Neural cell (in vitro differentiated cells): ENCODE measurements around the gene DNAJC11. TPM values are rescaled to one million over a fixed set of nuclear protein-coding genes. Genes with fewer than 3 reads are reported as not detected.

ENCODE experiments used
- H2AFZ ChIP-seq: fragments of 200-600, 300-800 bp; sonication (generic), shearing (Covaris generic); 2 replicates; pipeline ENCODE4 v1.6.0; 2014; ENCODE audit warnings: low read depth, mild to moderate bottlenecking, antibody characterized with exemption, low read length, moderate library complexity
- H3F3A ChIP-seq: fragments of 200-600 bp; shearing (Covaris generic); 2 replicates; pipeline ENCODE4 v1.6.1; 2016; ENCODE audit warnings: mild to moderate bottlenecking, moderate library complexity, mixed read lengths, antibody characterized with exemption, low read length; ENCODE audit not compliant: insufficient read depth, poor library complexity, severe bottlenecking
- H3K27ac ChIP-seq: fragments of 200-600, 300-800 bp; sonication (generic), shearing (Covaris generic); 2 replicates; pipeline ENCODE4 v1.5.1; 2014; ENCODE audit warnings: mild to moderate bottlenecking, low read length, moderate library complexity
- H3K27me3 ChIP-seq: fragments of 300-800, 200-600 bp; sonication (generic), shearing (Covaris generic); 2 replicates; pipeline ENCODE4 v1.6.0; 2014; ENCODE audit warnings: mild to moderate bottlenecking, low read depth, low read length, moderate library complexity; ENCODE audit not compliant: insufficient read depth
- H3K36me3 ChIP-seq: fragments of 300-800, 200-600 bp; sonication (generic), shearing (Covaris generic); 2 replicates; pipeline ENCODE4 v1.5.1; 2014; ENCODE audit warnings: mild to moderate bottlenecking, antibody characterized with exemption, low read length, moderate library complexity; ENCODE audit not compliant: insufficient read depth
- H3K4me2 ChIP-seq: fragments of 300-800, 200-600 bp; sonication (generic), shearing (Covaris generic); 2 replicates; pipeline ENCODE4 v1.6.0; 2014; ENCODE audit warnings: mild to moderate bottlenecking, low read length
- H3K4me3 ChIP-seq: fragments of 300-800, 200-600 bp; sonication (generic), shearing (Covaris generic); 2 replicates; pipeline ENCODE4 v1.5.1; 2014; ENCODE audit warnings: mild to moderate bottlenecking, low read length, moderate library complexity
- H3K79me2 ChIP-seq: fragments of 200-600 bp; shearing (Covaris generic); replicated peaks from 2 replicates; pipeline ENCODE4 v1.6.0; 2014; ENCODE audit warnings: mild to moderate bottlenecking, low read length, moderate library complexity; ENCODE audit not compliant: insufficient read depth
- H3K9ac ChIP-seq: fragments of 300-800, 200-600 bp; sonication (generic), shearing (Covaris generic); 2 replicates; pipeline ENCODE4 v1.6.1; 2016; ENCODE audit warnings: mild to moderate bottlenecking, low read length, mixed read lengths
- H3K9me2 ChIP-seq: fragments of 200-600 bp; shearing (Covaris generic); 2 replicates; pipeline ENCODE4 v1.6.1; 2016; ENCODE audit warnings: mild to moderate bottlenecking, low read length, mixed read lengths; ENCODE audit not compliant: insufficient read depth
- H3K9me3 ChIP-seq: fragments of 200-600, 300-800 bp; sonication (generic), shearing (Covaris generic); 2 replicates; pipeline ENCODE4 v1.6.1; 2016; ENCODE audit warnings: mild to moderate bottlenecking, mixed run types, low read length, moderate library complexity, mixed read lengths
- H4K20me1 ChIP-seq: fragments of 200-600 bp; shearing (Covaris generic); 2 replicates; pipeline ENCODE4 v1.6.1; 2016; ENCODE audit warnings: mild to moderate bottlenecking, mixed run types; ENCODE audit not compliant: insufficient read depth
- CTCF ChIP-seq: fragments of 450-650 bp; IDR thresholded peaks from 2 replicates; pipeline ENCODE4 v1.5.1; 2014; ENCODE audit warnings: antibody characterized with exemption, mild to moderate bottlenecking, moderate library complexity; ENCODE audit not compliant: poor library complexity, severe bottlenecking
- EP300 ChIP-seq: fragments of 450-650 bp; conservative IDR thresholded peaks from 2 replicates; pipeline ENCODE4 v1.6.1; 2014; ENCODE audit warnings: antibody characterized with exemption, mild to moderate bottlenecking, moderate library complexity; ENCODE audit not compliant: poor library complexity, severe bottlenecking
- EZH2 ChIP-seq: fragments of 200-600, 300-800 bp; shearing (Covaris generic), sonication (generic); IDR thresholded peaks from 2 replicates; pipeline ENCODE4 v1.6.1; 2014; ENCODE audit warnings: antibody characterized with exemption, low read length, borderline replicate concordance, mild to moderate bottlenecking; ENCODE audit not compliant: insufficient read depth, poor library complexity, severe bottlenecking
- MXI1 ChIP-seq: fragments of 450-650 bp; conservative IDR thresholded peaks from 2 replicates; pipeline ENCODE4 v1.6.1; 2014; ENCODE audit warnings: antibody characterized with exemption, mild to moderate bottlenecking; ENCODE audit not compliant: poor library complexity, severe bottlenecking
- POLR2AphosphoS5 ChIP-seq: IDR thresholded peaks from 2 replicates; pipeline ENCODE4 v1.6.1; 2012
- RAD21 ChIP-seq: fragments of 450-650 bp; conservative IDR thresholded peaks from 2 replicates; pipeline ENCODE4 v1.6.1; 2014; ENCODE audit warnings: antibody characterized with exemption, mild to moderate bottlenecking, moderate library complexity
- REST ChIP-seq: IDR thresholded peaks from 2 replicates; pipeline ENCODE4 v1.6.1; 2012; ENCODE audit warnings: borderline replicate concordance
- SMC3 ChIP-seq: fragments of 450-650 bp; conservative IDR thresholded peaks from 2 replicates; pipeline ENCODE4 v1.6.1; 2014; ENCODE audit warnings: antibody characterized with exemption, mild to moderate bottlenecking, moderate library complexity; ENCODE audit not compliant: poor library complexity
- TAF1 ChIP-seq: IDR thresholded peaks from 2 replicates; pipeline ENCODE4 v1.6.1; 2012; ENCODE audit warnings: low read depth
- polyA plus RNA-seq: library from polyadenylated mRNA; depleted of rRNA; stranded (reverse); fragments of >200 nt; gene quantifications from 2 replicates; pipeline ENCODE4 v1.2.3, GENCODE V29; 2014

The DNAJC11 gene
- polyA plus RNA-seq, 1 donor from 2014 or later = 28.6 TPM

- no peaks in the 10 kb centered on the region for H3K9me3 ChIP-seq
- no peak overlapping the region for H3K27ac ChIP-seq
- H3K9ac ChIP-seq = no peak overlapping the region
- H3K4me3 ChIP-seq = no peak overlapping the region
- TF ChIP-seq MXI1 (no peak), CTCF (no peak), EZH2 (no peak), SMC3 (no peak), EP300 (no peak), REST (no peak), POLR2AphosphoS5 (no peak), TAF1 (no peak), RAD21 (no peak)
- H3K4me2 ChIP-seq = no peak overlapping the region
- no peaks in the 10 kb centered on the region for H3K9me2 ChIP-seq
- peaks cover 17% of the 10 kb centered on the region for H3K79me2 ChIP-seq
- no peaks in the 10 kb centered on the region for H3K36me3 ChIP-seq
- H4K20me1 ChIP-seq = no peaks in the 10 kb centered on the region
- H2AFZ ChIP-seq = no peak overlapping the region
- H3K27me3 ChIP-seq = no peaks in the 10 kb centered on the region
- no peaks in the 10 kb centered on the region for H3F3A ChIP-seq
Observed at GRCh38 chr1:6627841-6628545, 73.6 kb downstream of the DNAJC11 start.

GRCh38 chr1:6627031-6627430 is 74.6 kb downstream of the DNAJC11 start:
- H3K9me3 ChIP-seq = no peaks in the 10 kb centered on the region
- no peak overlapping the region for H3K4me3 ChIP-seq
- no peak overlapping the region for H3K9ac ChIP-seq
- H3K27ac ChIP-seq = no peak overlapping the region
- no peaks in the 10 kb centered on the region for H4K20me1 ChIP-seq
- no peak overlapping the region for H3K4me2 ChIP-seq
- no peaks in the 10 kb centered on the region for H3K36me3 ChIP-seq
- H3F3A ChIP-seq = no peaks in the 10 kb centered on the region
- TF ChIP-seq SMC3 = no peak
- TF ChIP-seq EP300 = no peak
- TF ChIP-seq TAF1 = no peak
- TF ChIP-seq EZH2 = no peak
- TF ChIP-seq REST = no peak
- TF ChIP-seq POLR2AphosphoS5 = no peak
- TF ChIP-seq RAD21 = no peak
- TF ChIP-seq MXI1 = no peak
- no peak for TF ChIP-seq CTCF
- H2AFZ ChIP-seq = no peak overlapping the region
- H3K9me2 ChIP-seq = no peaks in the 10 kb centered on the region
- H3K79me2 ChIP-seq = peaks cover 17% of the 10 kb centered on the region
- H3K27me3 ChIP-seq = no peaks in the 10 kb centered on the region
